Measurements from ENCODE around the gene NOP56. TPM values are rescaled to one million over a fixed set of nuclear protein-coding genes. Genes with fewer than 3 reads are reported as not detected.
A peak's percentile ranks its signal among the peaks of the same experiment; 100 is the strongest.

Gene NOP56
- total and polyA plus RNA-seq, 2 donors from 2014 or later, result 68.8 to 110 TPM

DNA sequence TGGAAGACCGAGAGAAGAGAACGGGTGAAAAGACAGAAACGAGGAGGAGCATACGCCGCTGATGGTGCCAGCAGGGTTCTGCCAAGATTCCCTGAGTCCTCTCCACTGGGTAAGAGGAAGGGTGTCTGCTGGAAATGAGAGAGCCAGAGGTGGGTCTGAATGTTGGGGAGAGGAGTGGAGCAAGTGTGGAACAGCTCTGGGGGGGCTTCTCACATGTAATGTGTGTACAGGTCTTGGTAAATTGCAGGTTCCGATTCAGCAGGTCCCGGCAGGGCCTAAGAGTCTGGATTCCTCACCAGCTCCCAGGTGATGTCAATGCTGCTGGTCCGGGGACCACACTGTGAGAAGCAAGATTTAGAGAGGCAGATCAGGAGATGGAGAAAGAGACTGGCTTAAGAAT is 38.7 kb downstream of the NOP56 start:
- H3K9ac ChIP-seq (ENCODE audit: low read length in 3 of 3), result no peak overlapping the region
- H3K27me3 ChIP-seq (ENCODE audit: control insufficient read depth, insufficient read depth, low read length), result peaks cover 8% of the 10 kb centered on the region
- no peak overlapping the region for H3K27ac ChIP-seq (ENCODE audit: low read depth in 2 of 2, low read length in 2 of 2)
- DNase-seq (peak in 1 of 5 donors; percentile 21), FAIRE-seq (no peak)
- no peaks in the 10 kb centered on the region for H3K9me3 ChIP-seq (ENCODE audit: control insufficient read depth in 2 of 3, insufficient read depth in 1 of 3, low read length in 3 of 3)
- no peak overlapping the region for H3K4me3 ChIP-seq (ENCODE audit: low read length in 3 of 3)
- peaks cover 0 to 4% (median 0%) of the 10 kb centered on the region in 3 donors for H3K4me1 ChIP-seq (ENCODE audit: control insufficient read depth in 2 of 3, insufficient read depth in 2 of 3, low read depth in 1 of 3, low read length in 3 of 3)
- intact Hi-C loops (cut with DNase I), result no loop called here
- no peaks in the 10 kb centered on the region for H3K36me3 ChIP-seq (ENCODE audit: control insufficient read depth in 2 of 3, insufficient read depth in 3 of 3, low read length in 3 of 3)
- TF ChIP-seq, protein P1, sequence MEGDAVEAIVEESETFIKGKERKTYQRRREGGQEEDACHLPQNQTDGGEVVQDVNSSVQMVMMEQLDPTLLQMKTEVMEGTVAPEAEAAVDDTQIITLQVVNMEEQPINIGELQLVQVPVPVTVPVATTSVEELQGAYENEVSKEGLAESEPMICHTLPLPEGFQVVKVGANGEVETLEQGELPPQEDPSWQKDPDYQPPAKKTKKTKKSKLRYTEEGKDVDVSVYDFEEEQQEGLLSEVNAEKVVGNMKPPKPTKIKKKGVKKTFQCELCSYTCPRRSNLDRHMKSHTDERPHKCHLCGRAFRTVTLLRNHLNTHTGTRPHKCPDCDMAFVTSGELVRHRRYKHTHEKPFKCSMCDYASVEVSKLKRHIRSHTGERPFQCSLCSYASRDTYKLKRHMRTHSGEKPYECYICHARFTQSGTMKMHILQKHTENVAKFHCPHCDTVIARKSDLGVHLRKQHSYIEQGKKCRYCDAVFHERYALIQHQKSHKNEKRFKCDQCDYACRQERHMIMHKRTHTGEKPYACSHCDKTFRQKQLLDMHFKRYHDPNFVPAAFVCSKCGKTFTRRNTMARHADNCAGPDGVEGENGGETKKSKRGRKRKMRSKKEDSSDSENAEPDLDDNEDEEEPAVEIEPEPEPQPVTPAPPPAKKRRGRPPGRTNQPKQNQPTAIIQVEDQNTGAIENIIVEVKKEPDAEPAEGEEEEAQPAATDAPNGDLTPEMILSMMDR (IDR thresholded peaks at IDR 0.05; ENCODE audit: borderline replicate concordance, extremely low read depth, insufficient read depth), result no peak

GRCh38 chr20:2691663-2692035 is 39.2 kb downstream of the NOP56 start:
- TF ChIP-seq, protein P1 (IDR thresholded peaks at IDR 0.05; ENCODE audit: borderline replicate concordance, extremely low read depth, insufficient read depth), result no peak
- H3K9ac ChIP-seq (ENCODE audit: low read length in 3 of 3), result peak overlapping the region in 1 of 3 donors; percentile 21
- H3K9me3 ChIP-seq (ENCODE audit: control insufficient read depth in 2 of 3, insufficient read depth in 1 of 3, low read length in 3 of 3), result no peaks in the 10 kb centered on the region
- no peaks in the 10 kb centered on the region for H3K36me3 ChIP-seq (ENCODE audit: control insufficient read depth in 2 of 3, insufficient read depth in 3 of 3, low read length in 3 of 3)
- peak in 1 of 5 donors; percentile 50 for DNase-seq
- H3K4me3 ChIP-seq (ENCODE audit: low read length in 3 of 3), result peak overlapping the region in 2 of 3 donors; percentile 40 to 41
- FAIRE-seq, result no peak
- intact Hi-C loops (cut with DNase I), result no loop called here
- H3K4me1 ChIP-seq (ENCODE audit: control insufficient read depth in 2 of 3, insufficient read depth in 2 of 3, low read depth in 1 of 3, low read length in 3 of 3), result peaks cover 0 to 4% (median 0%) of the 10 kb centered on the region in 3 donors
- peak overlapping the region in 1 of 2 donors; percentile 57 for H3K27ac ChIP-seq (ENCODE audit: low read depth in 2 of 2, low read length in 2 of 2)
- H3K27me3 ChIP-seq (ENCODE audit: control insufficient read depth, insufficient read depth, low read length), result peaks cover 8% of the 10 kb centered on the region

GRCh38 chr20:2692036-2692885 is 39.8 kb downstream of the NOP56 start, which contains the start of gene EBF4:
Gene EBF4 (plus strand): TSS chr20:2692780. CDS start chr20:2693646, 866 bp downstream.
- intact Hi-C loops (cut with DNase I), result no loop called here
- DNase-seq, result peak; percentile 58 to 82 (median 77)
- H3K4me1 ChIP-seq (ENCODE audit: control insufficient read depth in 2 of 3, insufficient read depth in 2 of 3, low read depth in 1 of 3, low read length in 3 of 3), result peaks cover 0 to 4% (median 0%) of the 10 kb centered on the region in 3 donors
- peak within 1 kb of the TSS; percentile 40 to 46 (median 41) for H3K4me3 ChIP-seq (ENCODE audit: low read length in 3 of 3)
- no peaks in the 10 kb centered on the region for H3K36me3 ChIP-seq (ENCODE audit: control insufficient read depth in 2 of 3, insufficient read depth in 3 of 3, low read length in 3 of 3)
- no peaks in the 10 kb centered on the region for H3K9me3 ChIP-seq (ENCODE audit: control insufficient read depth in 2 of 3, insufficient read depth in 1 of 3, low read length in 3 of 3)
- peak within 1 kb of the TSS; percentile 57 for H3K27ac ChIP-seq (ENCODE audit: low read depth in 2 of 2, low read length in 2 of 2)
- FAIRE-seq, result no peak
- H3K9ac ChIP-seq (ENCODE audit: low read length in 3 of 3), result peak within 1 kb of the TSS; percentile 0 to 36 (median 21)
- H3K27me3 ChIP-seq (ENCODE audit: control insufficient read depth, insufficient read depth, low read length), result peaks cover 8% of the 10 kb centered on the region
- TF ChIP-seq, protein P1 (IDR thresholded peaks at IDR 0.05; ENCODE audit: borderline replicate concordance, extremely low read depth, insufficient read depth), result no peak
